Hypothalamus (tissue), 51 donors: Measurements from ENCODE around the gene DYNLL2.
"Not testable (repeated sequence)": the region's sequence is repeated elsewhere in the genome, so short reads cannot be mapped to it uniquely, and the experiment has no call there.

Experiments used
- DNase-seq, 51 donors: peaks; one replicate each; lab custom pipeline; 2025; lab: John Stamatoyannopoulos, UW

DYNLL2 gene

GRCh38 chr17:58066401-58066800 is 16.8 kb upstream of the DYNLL2 start:
- no peak for DNase-seq

- no peak for DNase-seq
These were observed 10.4 kb upstream of the DYNLL2 start for GRCh38 chr17:58072862-58073261.

- not testable (repeated sequence) for DNase-seq
These were observed 10.0 kb upstream of the DYNLL2 start for GRCh38 chr17:58073266-58073665.

- DNase-seq, result not testable (repeated sequence)
These were observed 8.8 kb upstream of the DYNLL2 start for GRCh38 chr17:58074406-58074805.

GRCh38 chr17:58079300-58080033 is 3.8 kb upstream of the DYNLL2 start:
- DNase-seq, result no peak

GRCh38 chr17:58081646-58082340 is 1.4 kb upstream of the DYNLL2 start:
- peak in 1 of 51 donors; percentile 8 for DNase-seq

- DNase-seq, result no peak
These were observed 814 bp upstream of the DYNLL2 start for GRCh38 chr17:58082341-58082869.

- peak in 31 of 51 donors; percentile 19 to 67 (median 43) for DNase-seq
These were observed 485 bp downstream of the DYNLL2 start for GRCh38 chr17:58083491-58084316.

GRCh38 chr17:58084317-58084981 is 1.2 kb downstream of the DYNLL2 start:
- peak in 6 of 51 donors; percentile 19 to 31 (median 22) for DNase-seq

GRCh38 chr17:58085039-58085715 is 2.0 kb downstream of the DYNLL2 start:
- DNase-seq, result peak in 1 of 51 donors; percentile 6

GRCh38 chr17:58086953-58087352 is 3.7 kb downstream of the DYNLL2 start:
- no peak for DNase-seq

GRCh38 chr17:58088624-58089023 is 5.4 kb downstream of the DYNLL2 start:
- DNase-seq, result peak in 7 of 51 donors; percentile 4 to 37 (median 18)

- peak in 2 of 51 donors; percentile 7 for DNase-seq
These were observed 5.9 kb downstream of the DYNLL2 start for GRCh38 chr17:58089111-58089510.

GRCh38 chr17:58091024-58091567 is 7.9 kb downstream of the DYNLL2 start:
- DNase-seq, result no peak

GRCh38 chr17:58092101-58092796 is 9.0 kb downstream of the DYNLL2 start:
- DNase-seq, result no peak

GRCh38 chr17:58092797-58093385 is 9.7 kb downstream of the DYNLL2 start:
- no peak for DNase-seq

GRCh38 chr17:58094118-58094517 is 10.9 kb downstream of the DYNLL2 start:
- no peak for DNase-seq

GRCh38 chr17:58096892-58097291 is 13.7 kb downstream of the DYNLL2 start:
- no peak for DNase-seq
